ENCODE data around the gene HIP1. TPM values are rescaled to one million over a fixed set of nuclear protein-coding genes. Genes with fewer than 3 reads are reported as not detected.
"Not testable (repeated sequence)": the region's sequence is repeated elsewhere in the genome, so short reads cannot be mapped to it uniquely, and the experiment has no call there.

The HIP1 gene
- polyA plus RNA-seq, 1 donor = 25.2 TPM

GRCh38 chr7:75608451-75609122 lies 130.2 kb downstream of the HIP1 start:
- peak; percentile 41 for DNase-seq

DNA sequence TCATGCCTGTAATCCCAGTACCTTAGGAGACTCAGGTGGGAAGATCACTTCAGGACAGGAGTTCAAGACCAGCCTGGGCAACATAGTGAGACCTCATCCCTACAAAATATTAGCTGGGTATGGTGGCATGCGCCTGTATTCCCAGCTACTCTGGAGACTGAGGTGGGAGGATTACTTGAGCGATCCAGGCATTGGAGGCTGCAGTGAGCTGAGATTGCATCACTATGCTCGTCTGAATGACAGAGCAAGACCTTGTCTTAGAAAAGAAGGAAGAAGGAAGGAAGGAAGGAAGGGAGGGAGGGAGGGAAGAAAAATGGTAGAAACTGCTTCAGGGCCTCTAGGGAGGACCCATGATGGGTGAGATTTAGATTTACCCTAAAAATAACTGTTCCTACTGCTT lies 134.3 kb downstream of the HIP1 start:
- DNase-seq = no peak

DNA sequence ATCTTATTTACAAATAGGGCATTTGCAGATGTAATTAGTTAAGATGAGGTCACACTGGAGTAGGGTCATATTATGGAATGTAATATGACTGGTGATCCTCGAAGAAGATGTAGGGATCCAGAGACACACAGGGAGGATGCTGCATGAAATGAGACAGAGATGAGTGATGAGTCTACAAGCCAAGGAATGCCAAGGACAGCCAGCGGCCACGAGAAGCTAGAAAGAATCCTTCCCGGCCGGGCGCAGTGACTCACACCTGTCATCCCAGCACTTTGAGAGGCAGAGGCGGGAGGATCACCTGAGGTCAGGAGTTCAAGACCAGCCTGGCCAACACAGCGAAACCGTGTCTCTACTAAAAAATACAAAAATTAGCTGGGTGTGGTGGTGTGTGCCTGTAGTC lies 135.9 kb downstream of the HIP1 start:
- DNase-seq = not testable (repeated sequence)

DNA sequence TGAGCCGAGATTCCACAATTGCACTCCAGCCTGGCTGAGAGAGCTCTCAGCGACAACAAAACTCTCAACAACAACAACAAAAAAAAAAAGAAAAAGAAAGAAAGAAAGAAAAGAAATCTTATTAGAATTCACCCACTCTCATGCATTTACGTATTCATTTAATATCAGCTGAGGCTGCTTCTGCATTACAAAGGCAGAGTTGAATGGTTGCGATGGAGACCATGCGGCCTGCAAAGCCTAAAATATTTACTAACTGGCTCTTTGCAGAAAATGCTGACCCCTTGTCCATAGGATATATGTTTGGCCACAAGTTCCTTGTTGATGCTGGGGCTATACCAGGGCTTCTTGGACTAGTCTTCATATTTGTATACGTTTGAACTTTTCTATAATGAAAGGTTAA lies 137.2 kb downstream of the HIP1 start:
- no peak for DNase-seq

- DNase-seq = not testable (repeated sequence)
These were observed 138.0 kb downstream of the HIP1 start for GRCh38 chr7:75600748-75601147.

DNA sequence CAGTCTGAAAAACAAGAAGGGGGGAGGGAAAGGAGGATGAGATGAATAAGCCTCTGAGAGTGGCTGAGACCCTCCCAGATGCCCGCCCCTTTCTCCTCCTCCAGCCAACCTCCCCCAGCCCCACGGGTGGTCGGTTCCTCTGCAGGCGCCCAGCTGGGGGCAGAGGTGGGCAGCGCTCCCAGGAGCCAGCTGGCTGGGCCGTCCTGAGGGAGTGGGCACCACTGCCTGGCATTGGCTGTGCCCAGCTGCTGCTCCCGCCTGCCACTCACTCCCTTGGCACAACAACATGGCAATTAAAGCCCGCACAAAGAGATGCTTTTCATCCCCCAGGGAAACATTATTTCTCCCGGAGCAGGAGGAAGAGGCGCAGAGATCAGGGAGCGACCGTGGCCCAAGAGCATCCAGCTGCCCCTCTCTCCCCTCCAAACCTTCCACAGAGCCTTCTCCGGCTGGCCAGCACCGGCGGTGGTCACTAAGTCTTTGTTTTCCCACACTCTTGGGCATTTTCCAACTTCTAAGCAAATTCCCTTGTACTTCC lies 139.4 kb downstream of the HIP1 start:
- peak; percentile 36 for DNase-seq

GRCh38 chr7:75596727-75597614 lies 141.8 kb downstream of the HIP1 start:
- no peak for DNase-seq

GRCh38 chr7:75595766-75596165 lies 143.0 kb downstream of the HIP1 start:
- no peak for DNase-seq

DNA sequence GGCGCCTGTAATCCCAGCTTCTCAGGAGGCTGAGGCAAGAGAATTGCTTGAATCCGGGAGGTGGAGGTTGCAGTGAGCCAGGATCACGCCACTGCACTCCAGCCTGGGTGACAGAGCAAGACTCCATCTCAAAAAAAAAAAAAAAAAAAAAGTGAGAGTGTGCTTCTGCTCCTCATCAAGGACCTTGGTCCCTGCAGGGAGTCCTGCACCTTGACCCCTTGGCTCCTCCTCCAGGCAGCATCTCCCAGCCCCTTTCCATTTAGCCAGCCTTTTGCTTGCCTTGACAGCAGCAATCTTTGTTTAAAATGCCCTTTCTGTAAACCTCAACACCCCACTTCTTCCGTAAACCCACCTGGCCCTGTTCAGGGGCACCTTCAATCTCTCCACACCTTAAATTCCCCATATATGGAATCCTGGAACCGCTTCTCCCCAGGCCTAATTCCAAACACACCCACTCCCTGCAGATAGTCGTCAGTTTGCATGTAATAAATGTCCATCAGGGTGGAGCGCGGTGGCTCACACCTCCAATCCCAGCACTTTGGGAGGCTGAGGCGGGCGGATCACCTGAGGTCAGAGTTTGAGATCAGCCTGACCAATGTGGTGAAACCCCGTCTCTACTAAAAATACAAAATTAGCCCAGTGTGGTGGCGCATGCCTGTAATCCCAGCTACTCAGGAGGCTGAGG lies 145.1 kb downstream of the HIP1 start:
- DNase-seq = not testable (repeated sequence)

DNA sequence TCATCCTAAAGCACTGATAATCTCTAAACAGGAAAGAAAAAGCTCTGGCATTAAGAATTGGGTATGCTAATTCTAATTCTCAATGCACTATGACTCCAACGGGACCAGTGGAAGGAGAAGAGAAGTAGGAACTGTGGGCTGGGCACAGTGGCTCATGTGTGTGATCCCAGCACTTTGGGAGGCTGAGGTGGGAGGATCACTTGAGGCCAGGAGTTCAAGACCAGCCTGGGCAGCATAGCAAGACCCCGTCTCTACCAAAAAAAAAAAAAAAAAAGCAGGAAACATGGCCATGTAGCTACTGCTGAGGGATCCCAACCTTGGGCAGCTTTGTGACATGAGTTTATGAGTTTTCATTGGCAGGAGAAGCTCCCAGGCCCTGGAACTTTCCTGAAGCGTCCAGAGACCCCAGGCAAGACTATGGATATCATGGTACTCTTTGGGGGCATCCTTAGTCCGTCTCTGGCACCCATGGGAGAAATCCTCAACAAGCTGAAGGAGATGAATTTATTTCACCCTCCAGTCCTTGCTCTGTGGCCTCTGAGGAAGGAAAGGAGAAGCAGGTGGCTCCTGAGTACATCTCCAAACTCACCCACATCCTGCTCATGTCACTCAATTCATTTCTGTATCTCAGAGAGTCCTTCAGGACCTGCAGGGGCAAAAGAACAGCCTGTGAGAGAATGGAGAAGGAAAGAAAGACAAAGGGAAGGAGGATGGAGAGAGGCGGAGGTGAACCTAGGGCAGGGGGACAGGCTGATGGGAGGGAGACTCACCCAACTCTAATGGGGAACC lies 147.1 kb downstream of the HIP1 start:
- no peak for DNase-seq

DNA sequence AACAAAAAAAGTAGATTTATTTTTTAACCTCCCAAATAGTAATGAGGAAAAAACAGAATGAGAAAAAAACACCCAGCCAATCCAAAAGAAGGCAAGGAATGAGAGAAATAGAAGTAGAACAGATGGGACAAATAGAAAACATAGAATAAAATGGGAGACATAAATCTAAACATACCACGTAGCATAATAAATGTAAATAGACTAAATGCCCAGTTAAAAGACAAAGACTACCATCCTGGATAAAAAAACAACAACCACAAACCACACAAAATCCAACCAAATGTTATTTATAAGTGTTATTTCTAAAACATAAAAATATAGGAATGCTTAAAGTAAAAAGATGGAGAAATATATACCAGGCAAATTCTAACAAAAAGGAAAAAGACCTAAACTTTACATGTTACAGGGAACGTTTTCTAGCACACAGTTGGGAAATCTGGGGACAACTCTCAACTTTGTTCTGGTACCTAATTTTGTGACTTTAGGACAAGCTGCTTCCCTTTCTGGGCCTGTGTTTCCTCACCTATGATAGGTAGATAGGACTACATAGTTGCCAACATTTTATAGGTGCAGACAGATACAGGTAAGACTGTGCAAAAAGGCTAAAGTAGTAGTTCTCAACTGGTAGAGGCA lies 148.3 kb downstream of the HIP1 start:
- no peak for DNase-seq

DNA sequence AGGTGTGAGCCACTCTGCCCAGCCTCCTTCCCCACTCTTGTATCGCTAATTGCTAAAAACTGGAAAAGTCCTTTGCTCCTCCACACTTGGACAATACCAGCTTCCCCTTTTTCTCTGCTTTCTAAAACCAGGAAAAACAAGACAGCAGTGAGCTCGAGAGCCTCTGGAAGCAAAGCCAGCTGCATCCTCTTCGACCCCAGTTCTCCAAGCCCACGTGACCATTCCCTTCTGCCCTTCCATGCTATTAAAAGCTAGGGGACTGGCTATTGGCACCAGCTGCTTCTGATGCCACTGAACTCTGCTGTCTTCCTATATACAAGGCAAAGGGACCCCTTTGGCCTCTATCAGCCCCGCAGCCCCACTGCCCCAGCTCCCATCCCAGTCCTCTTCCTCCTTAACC lies 154.4 kb downstream of the HIP1 start:
- no peak for DNase-seq

- DNase-seq = no peak
These were observed 155.5 kb downstream of the HIP1 start for GRCh38 chr7:75583255-75583654.

DNA sequence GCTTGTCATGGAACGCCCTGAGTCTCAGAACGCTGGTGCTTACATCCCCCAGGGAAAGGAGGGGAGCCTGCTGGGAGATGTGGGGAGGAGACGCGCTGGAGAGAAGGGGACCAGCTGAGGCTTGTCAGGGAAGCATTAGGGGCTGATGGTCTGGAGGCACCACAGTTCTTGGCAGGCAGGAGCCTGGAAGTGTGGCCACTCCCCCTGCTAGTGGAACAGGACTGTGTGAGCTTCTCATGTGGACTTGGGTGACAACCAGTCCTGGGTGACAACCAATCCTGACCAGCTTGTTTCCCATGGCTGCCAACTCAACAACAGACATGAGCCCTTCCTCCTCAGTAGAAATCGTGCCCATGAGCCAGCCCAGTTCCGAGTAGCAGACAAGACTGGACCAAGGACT lies 158.8 kb downstream of the HIP1 start:
- DNase-seq = no peak

DNA sequence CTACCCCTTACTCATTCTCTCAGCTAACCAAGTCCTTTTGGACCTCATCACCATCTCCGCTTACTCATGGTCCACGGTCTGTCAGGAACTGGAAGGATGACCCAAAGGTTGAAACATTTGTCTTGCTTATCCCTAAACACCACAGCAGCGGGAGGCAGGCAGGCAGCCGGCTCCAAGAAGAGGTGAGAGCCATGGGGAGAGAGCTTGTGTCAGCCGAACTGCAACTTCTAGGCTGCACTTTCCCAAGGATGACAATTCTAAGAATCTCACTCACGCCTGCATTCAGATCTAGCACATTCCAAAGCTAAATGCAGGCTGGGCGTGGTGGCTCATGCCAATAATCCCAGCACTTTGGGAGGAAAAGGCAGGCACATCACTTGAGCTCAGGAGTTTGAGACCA lies 160.7 kb downstream of the HIP1 start:
- no peak for DNase-seq

DNA sequence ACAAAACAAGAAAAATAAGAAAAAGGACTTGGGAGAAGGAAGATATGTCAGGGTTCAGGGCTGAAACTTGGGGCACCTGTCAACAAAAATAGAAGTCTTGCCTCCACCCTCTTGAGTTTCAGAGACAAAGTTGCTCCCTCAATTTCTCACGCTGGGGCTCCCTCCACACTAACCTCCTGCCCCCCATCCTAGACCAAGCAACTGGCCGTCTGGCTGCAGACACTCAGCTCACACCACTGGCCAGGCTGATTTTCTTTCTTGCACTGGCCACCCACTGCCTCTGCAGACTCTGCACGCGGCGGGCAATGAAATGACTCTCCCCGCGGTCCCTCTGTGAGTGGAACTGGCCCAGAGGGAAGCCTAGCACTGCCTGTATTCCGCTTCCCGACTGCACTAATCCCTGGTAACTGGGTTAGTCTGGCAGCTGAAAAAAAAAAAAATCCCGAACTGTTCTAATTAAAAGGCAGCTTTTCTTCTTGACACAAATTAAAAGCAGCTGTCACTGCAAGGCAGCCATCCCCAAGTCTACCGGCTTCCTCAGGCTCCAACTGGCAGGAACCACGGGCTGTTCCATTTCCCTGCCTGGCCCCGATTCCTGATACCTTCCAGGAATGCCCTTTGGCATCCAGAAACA lies 163.1 kb downstream of the HIP1 start:
- no peak for DNase-seq

- no peak for DNase-seq
These were observed 165.2 kb downstream of the HIP1 start for GRCh38 chr7:75573477-75574019.

- DNase-seq = no peak
These were observed 165.9 kb downstream of the HIP1 start for GRCh38 chr7:75572814-75573213.

DNA sequence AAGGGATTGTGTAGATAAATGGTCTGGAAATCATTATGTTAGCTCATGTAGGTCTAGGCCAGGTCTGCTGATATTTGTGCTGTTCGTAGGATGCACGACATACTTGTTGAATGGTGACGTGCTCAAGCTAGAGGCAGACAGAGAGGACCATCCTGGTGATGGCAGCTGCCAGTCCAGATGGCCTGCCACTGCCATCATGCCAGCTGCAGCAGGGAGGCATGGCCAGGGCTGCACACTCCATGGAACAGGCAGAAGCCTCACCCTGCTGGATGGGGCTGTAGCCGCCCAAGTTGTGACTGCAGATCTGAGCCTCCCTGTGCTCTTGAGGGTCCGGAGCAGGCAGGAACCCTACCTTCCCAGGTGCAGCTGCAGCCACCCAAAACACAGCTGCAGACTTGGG lies 166.3 kb downstream of the HIP1 start:
- DNase-seq = no peak

DNA sequence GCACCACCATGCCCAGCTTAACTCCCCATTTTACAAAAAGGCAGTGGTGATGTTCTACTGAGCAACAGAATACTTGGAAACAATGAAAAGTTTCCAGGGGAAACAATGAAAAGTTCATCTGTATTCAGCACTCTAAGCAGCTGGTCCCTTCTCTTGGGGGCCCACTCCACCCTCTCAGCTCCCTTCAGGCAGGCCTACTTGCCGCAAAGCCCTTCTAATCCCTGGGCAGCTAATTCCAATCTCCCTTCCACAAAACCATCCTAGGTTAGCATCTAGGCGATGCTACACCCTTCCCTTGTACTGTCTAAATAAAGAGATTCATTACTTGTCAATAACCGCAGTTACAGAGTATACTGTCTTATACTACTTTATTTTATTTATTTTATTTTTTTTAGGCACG lies 167.5 kb downstream of the HIP1 start:
- DNase-seq = no peak
